Uterus (tissue), 2 donors: ENCODE results near the gene TMEM176B.
A peak's percentile ranks its signal among the peaks of the same experiment; 100 is the strongest.

Source experiments
- POLR2A ChIP-seq, 2 donors: fragments of 450-650 bp; IDR thresholded peaks; one replicate each; pipeline ENCODE4 v1.6.1; 2016; ENCODE audit warnings: antibody characterized with exemption in 2 of 2, mild to moderate bottlenecking in 1 of 2, moderate library complexity in 1 of 2
- TF ChIP-seq, protein P1 (sequence below), 4 experiments: fragments of 200-600 bp in 2 of 4; fragments of 450-650 bp in 2 of 4; sonication (generic) in 2 of 4; IDR thresholded peaks; one replicate each; pipeline ENCODE4 v1.5.1; 2016 to 2019; ENCODE audit warnings: antibody characterized with exemption in 4 of 4, mild to moderate bottlenecking in 2 of 4, moderate library complexity in 1 of 4

DNA sequence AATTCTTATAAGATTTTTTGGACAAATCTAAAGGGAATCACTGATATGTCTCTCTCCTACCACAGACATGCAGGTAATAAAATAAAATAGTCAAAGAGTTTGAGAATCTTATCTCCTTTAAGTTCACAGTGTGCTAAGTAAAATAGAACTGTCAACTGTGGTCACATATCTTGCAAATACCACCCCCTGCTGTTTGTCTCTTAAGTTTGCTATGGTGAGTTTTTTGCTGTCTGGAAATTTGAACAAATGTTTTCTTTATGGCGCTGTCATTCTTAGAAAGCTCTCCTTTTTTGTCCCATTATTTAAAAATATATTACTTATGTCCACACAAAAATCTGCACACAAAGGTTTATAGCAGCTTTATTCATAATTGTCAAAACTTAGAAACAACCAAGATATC, 43.3 kb downstream of the TMEM176B start:
- TF ChIP-seq POLR2A (IDR thresholded peaks at IDR 0.05) = no peak
- TF ChIP-seq, protein P1, sequence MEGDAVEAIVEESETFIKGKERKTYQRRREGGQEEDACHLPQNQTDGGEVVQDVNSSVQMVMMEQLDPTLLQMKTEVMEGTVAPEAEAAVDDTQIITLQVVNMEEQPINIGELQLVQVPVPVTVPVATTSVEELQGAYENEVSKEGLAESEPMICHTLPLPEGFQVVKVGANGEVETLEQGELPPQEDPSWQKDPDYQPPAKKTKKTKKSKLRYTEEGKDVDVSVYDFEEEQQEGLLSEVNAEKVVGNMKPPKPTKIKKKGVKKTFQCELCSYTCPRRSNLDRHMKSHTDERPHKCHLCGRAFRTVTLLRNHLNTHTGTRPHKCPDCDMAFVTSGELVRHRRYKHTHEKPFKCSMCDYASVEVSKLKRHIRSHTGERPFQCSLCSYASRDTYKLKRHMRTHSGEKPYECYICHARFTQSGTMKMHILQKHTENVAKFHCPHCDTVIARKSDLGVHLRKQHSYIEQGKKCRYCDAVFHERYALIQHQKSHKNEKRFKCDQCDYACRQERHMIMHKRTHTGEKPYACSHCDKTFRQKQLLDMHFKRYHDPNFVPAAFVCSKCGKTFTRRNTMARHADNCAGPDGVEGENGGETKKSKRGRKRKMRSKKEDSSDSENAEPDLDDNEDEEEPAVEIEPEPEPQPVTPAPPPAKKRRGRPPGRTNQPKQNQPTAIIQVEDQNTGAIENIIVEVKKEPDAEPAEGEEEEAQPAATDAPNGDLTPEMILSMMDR (IDR thresholded peaks at IDR 0.05) = peak in 2 of 4 experiments; percentile 34 to 52
